GM23248 (cell line): Measurements from ENCODE around the gene EML2.

ENCODE experiments used
- EZH2 ChIP-seq: fragments of 200-600 bp; sonication (generic); IDR thresholded peaks from 2 replicates; pipeline ENCODE4 v1.6.1; 2018; ENCODE audit warnings: antibody characterized with exemption, mild to moderate bottlenecking; ENCODE audit not compliant: insufficient read depth, poor library complexity, severe bottlenecking
- EZH2phosphoT487 ChIP-seq: fragments of 200-600 bp; sonication (generic); IDR thresholded peaks from 2 replicates; pipeline ENCODE4 v1.6.1; 2018; ENCODE audit warnings: antibody characterized with exemption, moderate library complexity, mild to moderate bottlenecking, low read depth; ENCODE audit not compliant: insufficient read depth

- no peak for TF ChIP-seq EZH2phosphoT487
- TF ChIP-seq EZH2: no peak
These were observed 41.6 kb downstream of the EML2 start for GRCh38 chr19:45597425-45598111.
